Measurements from ENCODE around the gene HEATR5B.
A peak's percentile ranks its signal among the peaks of the same experiment; 100 is the strongest.

HEATR5B gene

GRCh38 chr2:37091873-37092272 is 7.7 kb upstream of the HEATR5B start:
- H3K79me2 ChIP-seq: no peaks in the 10 kb centered on the region
- H3K27me3 ChIP-seq (ENCODE audit: control insufficient read depth, insufficient read depth, low read length): no peaks in the 10 kb centered on the region
- H3K27ac ChIP-seq: no peak overlapping the region
- H3K9me3 ChIP-seq (ENCODE audit: control insufficient read depth, low read length): no peaks in the 10 kb centered on the region
- no peaks in the 10 kb centered on the region for H3K36me3 ChIP-seq (ENCODE audit: control insufficient read depth, insufficient read depth, low read length)
- no peak overlapping the region for H3K9ac ChIP-seq
- H3K4me2 ChIP-seq (ENCODE audit: low read length): no peak overlapping the region
- TF ChIP-seq, protein P1, sequence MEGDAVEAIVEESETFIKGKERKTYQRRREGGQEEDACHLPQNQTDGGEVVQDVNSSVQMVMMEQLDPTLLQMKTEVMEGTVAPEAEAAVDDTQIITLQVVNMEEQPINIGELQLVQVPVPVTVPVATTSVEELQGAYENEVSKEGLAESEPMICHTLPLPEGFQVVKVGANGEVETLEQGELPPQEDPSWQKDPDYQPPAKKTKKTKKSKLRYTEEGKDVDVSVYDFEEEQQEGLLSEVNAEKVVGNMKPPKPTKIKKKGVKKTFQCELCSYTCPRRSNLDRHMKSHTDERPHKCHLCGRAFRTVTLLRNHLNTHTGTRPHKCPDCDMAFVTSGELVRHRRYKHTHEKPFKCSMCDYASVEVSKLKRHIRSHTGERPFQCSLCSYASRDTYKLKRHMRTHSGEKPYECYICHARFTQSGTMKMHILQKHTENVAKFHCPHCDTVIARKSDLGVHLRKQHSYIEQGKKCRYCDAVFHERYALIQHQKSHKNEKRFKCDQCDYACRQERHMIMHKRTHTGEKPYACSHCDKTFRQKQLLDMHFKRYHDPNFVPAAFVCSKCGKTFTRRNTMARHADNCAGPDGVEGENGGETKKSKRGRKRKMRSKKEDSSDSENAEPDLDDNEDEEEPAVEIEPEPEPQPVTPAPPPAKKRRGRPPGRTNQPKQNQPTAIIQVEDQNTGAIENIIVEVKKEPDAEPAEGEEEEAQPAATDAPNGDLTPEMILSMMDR (IDR thresholded peaks at IDR 0.05): no peak
- H3K4me3 ChIP-seq (ENCODE audit: low read depth, low read length): no peak overlapping the region
- no peaks in the 10 kb centered on the region for H3K4me1 ChIP-seq
- no peak overlapping the region for H2AFZ ChIP-seq

GRCh38 chr2:37090019-37090477 is 5.9 kb upstream of the HEATR5B start:
- no peak overlapping the region for H2AFZ ChIP-seq
- H3K79me2 ChIP-seq: no peaks in the 10 kb centered on the region
- H3K4me3 ChIP-seq (ENCODE audit: low read depth, low read length): no peak overlapping the region
- H3K36me3 ChIP-seq (ENCODE audit: control insufficient read depth, insufficient read depth, low read length): no peaks in the 10 kb centered on the region
- H3K4me2 ChIP-seq (ENCODE audit: low read length): no peak overlapping the region
- H3K27me3 ChIP-seq (ENCODE audit: control insufficient read depth, insufficient read depth, low read length): no peaks in the 10 kb centered on the region
- no peaks in the 10 kb centered on the region for H3K9me3 ChIP-seq (ENCODE audit: control insufficient read depth, low read length)
- no peak overlapping the region for H3K27ac ChIP-seq
- no peaks in the 10 kb centered on the region for H3K4me1 ChIP-seq
- H3K9ac ChIP-seq: no peak overlapping the region
- TF ChIP-seq, protein P1 (IDR thresholded peaks at IDR 0.05): no peak

- no peak overlapping the region for H3K4me3 ChIP-seq (ENCODE audit: low read depth, low read length)
- no peaks in the 10 kb centered on the region for H3K27me3 ChIP-seq (ENCODE audit: control insufficient read depth, insufficient read depth, low read length)
- no peak overlapping the region for H3K9ac ChIP-seq
- TF ChIP-seq, protein P1 (IDR thresholded peaks at IDR 0.05): no peak
- no peaks in the 10 kb centered on the region for H3K36me3 ChIP-seq (ENCODE audit: control insufficient read depth, insufficient read depth, low read length)
- H3K9me3 ChIP-seq (ENCODE audit: control insufficient read depth, low read length): no peaks in the 10 kb centered on the region
- peaks cover 16% of the 10 kb centered on the region for H3K79me2 ChIP-seq
- no peak overlapping the region for H2AFZ ChIP-seq
- no peak overlapping the region for H3K27ac ChIP-seq
- H3K4me1 ChIP-seq: peaks cover 3% of the 10 kb centered on the region
- no peak overlapping the region for H3K4me2 ChIP-seq (ENCODE audit: low read length)
Measured at GRCh38 chr2:37085731-37086147, 1.6 kb upstream of the HEATR5B start.

DNA sequence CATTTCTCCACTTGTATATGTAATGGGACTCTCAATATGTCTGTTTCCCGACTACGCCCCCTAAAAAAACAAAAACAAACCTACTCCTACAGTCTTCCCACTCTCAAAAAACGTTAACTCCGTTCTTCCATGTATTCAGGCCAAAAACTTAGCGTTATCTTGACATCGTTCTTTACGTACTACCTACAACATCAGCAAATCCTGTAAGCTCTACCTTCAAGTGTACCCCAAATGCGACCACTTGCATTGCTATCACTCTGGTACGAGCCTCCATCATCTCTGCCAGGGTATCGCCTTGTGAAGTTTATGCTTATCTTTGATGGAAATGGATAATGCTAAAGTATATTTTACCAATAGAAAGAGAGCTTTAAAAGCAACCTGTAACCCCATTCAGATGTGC is 625 bp upstream of the HEATR5B start:
- H3K9me3 ChIP-seq (ENCODE audit: control insufficient read depth, low read length): no peaks in the 10 kb centered on the region
- H3K4me3 ChIP-seq (ENCODE audit: low read depth, low read length): peak overlapping the region; percentile 96
- H3K4me2 ChIP-seq (ENCODE audit: low read length): peak overlapping the region; percentile 57
- H3K4me1 ChIP-seq: peaks cover 3% of the 10 kb centered on the region
- H3K27ac ChIP-seq: peak overlapping the region; percentile 79
- TF ChIP-seq, protein P1 (IDR thresholded peaks at IDR 0.05): no peak
- H3K36me3 ChIP-seq (ENCODE audit: control insufficient read depth, insufficient read depth, low read length): no peaks in the 10 kb centered on the region
- H2AFZ ChIP-seq: peak overlapping the region; percentile 93
- H3K79me2 ChIP-seq: peaks cover 16% of the 10 kb centered on the region
- no peaks in the 10 kb centered on the region for H3K27me3 ChIP-seq (ENCODE audit: control insufficient read depth, insufficient read depth, low read length)
- H3K9ac ChIP-seq: no peak overlapping the region

GRCh38 chr2:37080689-37081088 is 3.5 kb downstream of the HEATR5B start:
- Histone ChIP-seq H3K27me3 (ENCODE audit: control insufficient read depth, insufficient read depth, low read length) (no peaks in the 10 kb centered on the region), H2AFZ (no peak overlapping the region), H3K27ac (no peak overlapping the region), H3K9me3 (ENCODE audit: control insufficient read depth, low read length) (no peaks in the 10 kb centered on the region), H3K36me3 (ENCODE audit: control insufficient read depth, insufficient read depth, low read length) (no peaks in the 10 kb centered on the region), H3K4me2 (ENCODE audit: low read length) (no peak overlapping the region), H3K79me2 (peaks cover 16% of the 10 kb centered on the region), H3K9ac (no peak overlapping the region), H3K4me1 (peaks cover 3% of the 10 kb centered on the region), H3K4me3 (ENCODE audit: low read depth, low read length) (no peak overlapping the region)
- TF ChIP-seq, protein P1 (IDR thresholded peaks at IDR 0.05): no peak

Data from parathyroid adenoma (tissue), 2 donors.